ENCODE results near the gene FLRT1.

The FLRT1 gene

GRCh38 chr11:64006398-64006797, 29.3 kb upstream of the FLRT1 start:
- DNase-seq (ENCODE audit: low read depth in 2 of 2) = no peak

GRCh38 chr11:64007160-64007628, 28.5 kb upstream of the FLRT1 start:
- DNase-seq (ENCODE audit: low read depth in 2 of 2) = no peak

- no peak for DNase-seq (ENCODE audit: low read depth in 2 of 2)
Observed at GRCh38 chr11:64007629-64008282, 28.0 kb upstream of the FLRT1 start.

GRCh38 chr11:64008283-64008913, 27.3 kb upstream of the FLRT1 start:
- DNase-seq (ENCODE audit: low read depth in 2 of 2) = no peak

- DNase-seq (ENCODE audit: low read depth in 2 of 2) = no peak
Observed at GRCh38 chr11:64008914-64009633, 26.7 kb upstream of the FLRT1 start.

- DNase-seq (ENCODE audit: low read depth in 2 of 2) = no peak
Observed at GRCh38 chr11:64009710-64010109, 26.0 kb upstream of the FLRT1 start.

GRCh38 chr11:64010783-64011182, 24.9 kb upstream of the FLRT1 start:
- DNase-seq (ENCODE audit: low read depth in 2 of 2) = no peak

- no peak for DNase-seq (ENCODE audit: low read depth in 2 of 2)
Observed at GRCh38 chr11:64011371-64011770, 24.4 kb upstream of the FLRT1 start.

- no peak for DNase-seq (ENCODE audit: low read depth in 2 of 2)
Observed at GRCh38 chr11:64013141-64013896, 22.4 kb upstream of the FLRT1 start.

GRCh38 chr11:64014356-64014755, 21.4 kb upstream of the FLRT1 start:
- DNase-seq (ENCODE audit: low read depth in 2 of 2) = no peak

- DNase-seq (ENCODE audit: low read depth in 2 of 2) = no peak
Observed at GRCh38 chr11:64015510-64015909, 20.2 kb upstream of the FLRT1 start.

- no peak for DNase-seq (ENCODE audit: low read depth in 2 of 2)
Observed at GRCh38 chr11:64015935-64016845, 19.5 kb upstream of the FLRT1 start.

GRCh38 chr11:64017945-64018224, 17.8 kb upstream of the FLRT1 start:
- no peak for DNase-seq (ENCODE audit: low read depth in 2 of 2)

GRCh38 chr11:64018310-64018709, 17.4 kb upstream of the FLRT1 start:
- no peak for DNase-seq (ENCODE audit: low read depth in 2 of 2)

- no peak for DNase-seq (ENCODE audit: low read depth in 2 of 2)
Observed at GRCh38 chr11:64019106-64020037, 16.4 kb upstream of the FLRT1 start.

- DNase-seq (ENCODE audit: low read depth in 2 of 2) = no peak
Observed at GRCh38 chr11:64020976-64021756, 14.6 kb upstream of the FLRT1 start.

GRCh38 chr11:64021757-64022093, 14.0 kb upstream of the FLRT1 start:
- no peak for DNase-seq (ENCODE audit: low read depth in 2 of 2)

- DNase-seq (ENCODE audit: low read depth in 2 of 2) = no peak
Observed at GRCh38 chr11:64022125-64022784, 13.5 kb upstream of the FLRT1 start.
